Caco-2 (cell line): ENCODE results near the gene HK3. TPM values are rescaled to one million over a fixed set of nuclear protein-coding genes. Genes with fewer than 3 reads are reported as not detected.

Experiments
- BruUV-seq: library from RNA; stranded (reverse); fragments of 400-500 nt; replicated peaks from 2 replicates; lab custom pipeline; 2021; lab: Mats Ljungman, UMichigan
- CTCF ChIA-PET: fragments of 300-600 bp; sonication (Branson Sonifier 250); formaldehyde crosslinking; loops from one replicate; lab custom pipeline; 2022; ENCODE audit warnings: antibody characterized with exemption; lab: Charles Lee
- POLR2A ChIA-PET: fragments of 300-600 bp; sonication (Branson Sonifier 250); formaldehyde crosslinking; loops from one replicate; lab custom pipeline; 2022; ENCODE audit warnings: antibody characterized with exemption; lab: Charles Lee
- DNase-seq, 2 experiments: peaks; one replicate each; pipeline versions ENCODE4 v3.0.0 to v3.0.0-alpha.2; 2020 to 2022
- H3K27me3 ChIP-seq: replicated peaks from 2 replicates; pipeline ENCODE4 v1.6.0; 2011; ENCODE audit warnings: low read length; ENCODE audit not compliant: control insufficient read depth, insufficient read depth
- H3K36me3 ChIP-seq: 2 replicates; pipeline ENCODE4 v1.5.1; 2011; ENCODE audit warnings: low read length; ENCODE audit not compliant: control insufficient read depth, insufficient read depth
- H3K4me1 ChIP-seq: fragments of 250-450 bp; sonication (Bioruptor Pico); 2 replicates; pipeline ENCODE4 v1.5.1; 2020; ENCODE audit warnings: mild to moderate bottlenecking
- H3K4me3 ChIP-seq: 2 replicates; pipeline ENCODE4 v1.5.1; 2011; ENCODE audit warnings: low read depth, mild to moderate bottlenecking, control low read depth, low read length
- H3K9me3 ChIP-seq: fragments of 250-450 bp; sonication (Bioruptor Pico); 2 replicates; pipeline ENCODE4 v1.5.1; 2020; ENCODE audit warnings: mild to moderate bottlenecking, moderate library complexity
- H3K27ac Mint-ChIP-seq: one replicate; pipeline ENCODE4 v1.8.0; 2022; ENCODE audit warnings: mixed read lengths; ENCODE audit not compliant: unreplicated experiment
- H3K27me3 Mint-ChIP-seq: one replicate; pipeline ENCODE4 v1.8.0; 2022; ENCODE audit warnings: mixed read lengths; ENCODE audit not compliant: insufficient read depth, unreplicated experiment
- H3K36me3 Mint-ChIP-seq: one replicate; pipeline ENCODE4 v1.8.0; 2022; ENCODE audit warnings: mild to moderate bottlenecking, mixed read lengths; ENCODE audit not compliant: insufficient read depth, unreplicated experiment
- H3K4me1 Mint-ChIP-seq: one replicate; pipeline ENCODE4 v1.8.0; 2022; ENCODE audit warnings: low read depth, mixed read lengths; ENCODE audit not compliant: unreplicated experiment
- H3K4me3 Mint-ChIP-seq: one replicate; pipeline ENCODE4 v1.8.0; 2022; ENCODE audit warnings: mild to moderate bottlenecking, moderate library complexity, mixed read lengths; ENCODE audit not compliant: unreplicated experiment
- H3K9me3 Mint-ChIP-seq: one replicate; pipeline ENCODE4 v1.8.0; 2022; ENCODE audit warnings: mixed read lengths; ENCODE audit not compliant: unreplicated experiment
- CTCF ChIP-seq, 2 experiments: fragments of 200-600 bp in 1 of 2; IDR thresholded peaks; 1 replicate in 1 of 2; 2 replicates in 1 of 2; pipeline versions ENCODE4 v1.5.1 to v1.8.0; 2011 to 2022; ENCODE audit warnings: antibody characterized with exemption in 1 of 2, control low read depth in 1 of 2, inconsistent platforms in 1 of 2, low read depth in 1 of 2, low read length in 1 of 2, mild to moderate bottlenecking in 1 of 2, moderate library complexity in 1 of 2; ENCODE audit not compliant: insufficient read depth in 1 of 2, severe bottlenecking in 1 of 2, unreplicated experiment in 1 of 2
- intact Hi-C: fragments of 100-400 bp; cut with micrococcal nuclease; formaldehyde crosslinking; loops from one replicate; pipeline ENCODE4 v1.10.0; 2022; ENCODE audit not compliant: unreplicated experiment
- total RNA-seq: library from RNA; stranded (reverse); gene quantifications from 2 replicates; pipeline ENCODE4 v1.2.3, GENCODE V29; 2022

Gene HK3
- total RNA-seq, 1 experiment from 2014 or later: 0.29 TPM

GRCh38 chr5:176888016-176888864 is 10.9 kb downstream of the HK3 start:
- intact Hi-C loops: no loop called here
- no peak overlapping the region for H3K27ac Mint-ChIP-seq
- BruUV-seq: no TSS peak
- Histone ChIP-seq H3K9me3 (no peaks in the 10 kb centered on the region), H3K36me3 (no peaks in the 10 kb centered on the region), H3K4me1 (no peaks in the 10 kb centered on the region), H3K4me3 (no peak overlapping the region), H3K27me3 (no peaks in the 10 kb centered on the region)
- ChIA-PET CTCF (interaction anchor here (0.5 to 0.6 kb wide), 2 partner anchors 192 to 249 kb away, joined by 3 read pairs; no protein-coding TSS in a partner anchor), POLR2A (no interaction called here)
- no peak overlapping the region for H3K4me3 Mint-ChIP-seq
- TF ChIP-seq CTCF (IDR thresholded peaks at IDR 0.05; ENCODE audit: insufficient read depth in 1 of 2, low read depth in 1 of 2, low read length in 1 of 2, severe bottlenecking in 1 of 2, unreplicated experiment in 1 of 2): no peak
- H3K9me3 Mint-ChIP-seq: no peaks in the 10 kb centered on the region
- no peaks in the 10 kb centered on the region for H3K36me3 Mint-ChIP-seq
- no peaks in the 10 kb centered on the region for H3K4me1 Mint-ChIP-seq
- no peak for DNase-seq
- H3K27me3 Mint-ChIP-seq: peaks cover 4% of the 10 kb centered on the region

GRCh38 chr5:176887252-176887849 is 11.8 kb downstream of the HK3 start:
- no peak overlapping the region for H3K4me3 ChIP-seq
- ChIA-PET CTCF (interaction anchor here (0.5 to 0.6 kb wide), 2 partner anchors 191 to 250 kb away, joined by 3 read pairs; no protein-coding TSS in a partner anchor), POLR2A (no interaction called here)
- TF ChIP-seq CTCF (IDR thresholded peaks at IDR 0.05; ENCODE audit: insufficient read depth in 1 of 2, low read depth in 1 of 2, low read length in 1 of 2, severe bottlenecking in 1 of 2, unreplicated experiment in 1 of 2): no peak
- Mint-ChIP-seq H3K27ac (no peak overlapping the region), H3K4me3 (no peak overlapping the region), H3K9me3 (no peaks in the 10 kb centered on the region), H3K27me3 (peaks cover 4% of the 10 kb centered on the region), H3K36me3 (no peaks in the 10 kb centered on the region), H3K4me1 (no peaks in the 10 kb centered on the region)
- H3K4me1 ChIP-seq: no peaks in the 10 kb centered on the region
- no peak for DNase-seq
- no TSS peak for BruUV-seq
- no peaks in the 10 kb centered on the region for H3K9me3 ChIP-seq
- H3K36me3 ChIP-seq: no peaks in the 10 kb centered on the region
- intact Hi-C loops: no loop called here
- no peaks in the 10 kb centered on the region for H3K27me3 ChIP-seq

- peaks cover 4% of the 10 kb centered on the region for H3K27me3 Mint-ChIP-seq
- intact Hi-C loops: no loop called here
- Histone ChIP-seq H3K4me3 (no peak overlapping the region), H3K36me3 (no peaks in the 10 kb centered on the region), H3K9me3 (no peaks in the 10 kb centered on the region), H3K4me1 (no peaks in the 10 kb centered on the region), H3K27me3 (no peaks in the 10 kb centered on the region)
- no peak for DNase-seq
- TF ChIP-seq CTCF (IDR thresholded peaks at IDR 0.05; ENCODE audit: insufficient read depth in 1 of 2, low read depth in 1 of 2, low read length in 1 of 2, severe bottlenecking in 1 of 2, unreplicated experiment in 1 of 2): no peak
- BruUV-seq: no TSS peak
- ChIA-PET POLR2A (no interaction called here), CTCF (interaction anchor here (0.5 kb wide), 1 partner anchor 349 kb away, joined by 6 read pairs; no protein-coding TSS in a partner anchor)
- H3K4me3 Mint-ChIP-seq: no peak overlapping the region
- no peaks in the 10 kb centered on the region for H3K4me1 Mint-ChIP-seq
- no peaks in the 10 kb centered on the region for H3K36me3 Mint-ChIP-seq
- H3K27ac Mint-ChIP-seq: no peak overlapping the region
- no peaks in the 10 kb centered on the region for H3K9me3 Mint-ChIP-seq
Measured at GRCh38 chr5:176886336-176887251, 12.6 kb downstream of the HK3 start.
